K562 (cell line): Measurements from ENCODE around the gene FAM98C. TPM values are rescaled to one million over a fixed set of nuclear protein-coding genes. Genes with fewer than 3 reads are reported as not detected.
A peak's percentile ranks its signal among the peaks of the same experiment; 100 is the strongest.

Experiments used
- ATAC-seq: fragments of 200-7000 bp; cut with Tn5 transposase; 3 replicates; pipeline ENCODE4 v1.9.1; 2020; ENCODE audit warnings: moderate library complexity
- BruUV-seq: library from RNA; stranded (reverse); fragments of 400-500 nt; replicated peaks from 2 replicates; lab custom pipeline; 2021; lab: Mats Ljungman, UMichigan
- CTCF ChIA-PET: fragments of 300-600 bp; formaldehyde crosslinking; extraction: SDS; loops from one replicate; lab custom pipeline; 2021; ENCODE audit warnings: low intra/inter-chr PET ratio; lab: Yijun Ruan, JAX
- POLR2A ChIA-PET: fragments of 300-600, 350-650 bp; sonication (Branson Sonifier 250); formaldehyde crosslinking; extraction: SDS; loops from one replicate; lab custom pipeline; 2021; ENCODE audit warnings: antibody characterized with exemption, inconsistent platforms; lab: Yijun Ruan, JAX
- DNase-seq, 4 experiments: peaks; one replicate each; pipeline versions ENCODE4 v3.0.0 to v3.0.0-alpha.2; 2011 to 2018; ENCODE audit warnings: low spot score in 3 of 4, mixed read lengths in 3 of 4; ENCODE audit errors: extremely low read depth in 1 of 4
- FAIRE-seq: peaks from 2 replicates; lab custom pipeline; 2011; peaks lifted over from hg19 to GRCh38; lab: Jason Lieb, UNC
- H2AFZ ChIP-seq: 2 replicates; pipeline ENCODE4 v1.6.0; 2011; ENCODE audit warnings: low read depth, low read length, control low read depth, inconsistent platforms
- H3K27ac ChIP-seq: fragments of 200-600 bp; 3 replicates; pipeline ENCODE4 v1.8.0; 2011; ENCODE audit warnings: low read depth, mild to moderate bottlenecking, control low read depth, inconsistent platforms, low read length, moderate library complexity, mixed read lengths; ENCODE audit errors: extremely low read depth
- H3K27me3 ChIP-seq, 2 experiments: fragments of 300-600 bp in 1 of 2; 2 replicates in 1 of 2; 3 replicates in 1 of 2; pipeline versions ENCODE4 v1.6.0 to v1.8.0; 2011; ENCODE audit warnings: inconsistent platforms in 2 of 2, low read length in 2 of 2, mild to moderate bottlenecking in 1 of 2, mixed read lengths in 1 of 2, moderate library complexity in 1 of 2; ENCODE audit not compliant: control insufficient read depth in 2 of 2, insufficient read depth in 2 of 2
- H3K36me3 ChIP-seq: fragments of 300-600 bp; 3 replicates; pipeline ENCODE4 v1.8.0; 2011; ENCODE audit warnings: mild to moderate bottlenecking, low read length, inconsistent platforms; ENCODE audit not compliant: control insufficient read depth, insufficient read depth
- H3K4me1 ChIP-seq, 2 experiments: fragments of 200-600 bp in 1 of 2; replicated peaks in 1 of 2; 2 replicates in 1 of 2; 3 replicates in 1 of 2; pipeline versions ENCODE4 v1.5.1 to v1.8.0; 2011; ENCODE audit warnings: inconsistent platforms in 2 of 2, low read length in 2 of 2, mild to moderate bottlenecking in 1 of 2, mixed read lengths in 1 of 2, moderate library complexity in 1 of 2; ENCODE audit not compliant: control insufficient read depth in 2 of 2, insufficient read depth in 2 of 2
- H3K4me2 ChIP-seq: 2 replicates; pipeline ENCODE4 v1.6.1; 2011; ENCODE audit warnings: low read length, control low read depth, inconsistent platforms, mixed read lengths; ENCODE audit not compliant: insufficient read depth
- H3K4me3 ChIP-seq: fragments of 200-600 bp; sonication (generic), shearing (Covaris generic); 2 replicates; pipeline ENCODE4 v1.5.1; 2016; ENCODE audit warnings: control low read depth, inconsistent platforms
- H3K79me2 ChIP-seq: fragments of 200-600 bp; 3 replicates; pipeline ENCODE4 v1.8.0; 2011; ENCODE audit warnings: low read length, inconsistent platforms; ENCODE audit not compliant: control insufficient read depth, insufficient read depth
- H3K9ac ChIP-seq, 2 experiments: 2 replicates each; pipeline versions ENCODE4 v1.6.0 to v1.6.1; 2011; ENCODE audit warnings: low read depth in 2 of 2, low read length in 2 of 2, control low read depth in 1 of 2, inconsistent platforms in 1 of 2, mild to moderate bottlenecking in 1 of 2, mixed read lengths in 1 of 2; ENCODE audit not compliant: insufficient read depth in 1 of 2
- H3K9me1 ChIP-seq: one replicate; pipeline ENCODE4 v1.6.0; 2011; ENCODE audit warnings: inconsistent platforms, mild to moderate bottlenecking, low read length, moderate library complexity; ENCODE audit not compliant: control insufficient read depth, insufficient read depth
- H3K9me3 ChIP-seq: replicated peaks from 2 replicates; pipeline ENCODE4 v1.5.1; 2011; ENCODE audit warnings: low read depth, low read length, inconsistent platforms; ENCODE audit not compliant: control insufficient read depth, insufficient read depth
- H4K20me1 ChIP-seq: replicated peaks from 2 replicates; pipeline ENCODE4 v1.6.1; 2011; ENCODE audit warnings: low read length, inconsistent platforms, mixed read lengths; ENCODE audit not compliant: control insufficient read depth, insufficient read depth
- C11orf30 ChIP-seq: fragments of 450-650 bp; IDR thresholded peaks from 2 replicates; pipeline ENCODE4 v1.6.1; 2016; ENCODE audit warnings: low read depth, mild to moderate bottlenecking
- DEAF1 ChIP-seq: fragments of 450-650 bp; formaldehyde crosslinking; IDR thresholded peaks from 2 replicates; pipeline ENCODE4 v1.4.0; 2020; ENCODE audit warnings: mild to moderate bottlenecking, moderate library complexity
- MAFG ChIP-seq: fragments of 450-650 bp; conservative IDR thresholded peaks from 2 replicates; pipeline ENCODE4 v1.6.1; 2016; ENCODE audit warnings: missing genetic modification characterization, missing compliant biosample characterization
- POLR3G ChIP-seq: IDR thresholded peaks from 2 replicates; pipeline ENCODE4 v1.6.1; 2011; ENCODE audit not compliant: insufficient read length, insufficient replicate concordance; ENCODE audit errors: extremely low read depth
- RERE ChIP-seq: sonication (generic); formaldehyde crosslinking; IDR thresholded peaks from 2 replicates; pipeline ENCODE4 v1.8.0; 2023; ENCODE audit warnings: missing genetic modification reagents, mild to moderate bottlenecking, borderline replicate concordance
- SP1 ChIP-seq: sonication (generic); formaldehyde crosslinking; IDR thresholded peaks from 2 replicates; pipeline ENCODE4 v1.8.1; 2022; ENCODE audit warnings: mild to moderate bottlenecking, missing genetic modification reagents
- TRIM25 ChIP-seq: fragments of 450-650 bp; IDR thresholded peaks from 2 replicates; pipeline ENCODE4 v1.7.0; 2016; ENCODE audit warnings: borderline replicate concordance
- ZNF133 ChIP-seq: fragments of 250-450 bp; sonication (Bioruptor Pico); IDR thresholded peaks from 2 replicates; pipeline ENCODE4 v1.4.0; 2020; ENCODE audit warnings: mild to moderate bottlenecking
- ZNF449 ChIP-seq: fragments of 250-450 bp; sonication (Bioruptor Pico); IDR thresholded peaks from 2 replicates; pipeline ENCODE4 v1.8.0; 2022; ENCODE audit warnings: moderate library complexity, mild to moderate bottlenecking, inconsistent platforms
- WGBS: fragments of 100-300 bp; shearing (Covaris generic); methylation state at CpG from one replicate; pipeline ENCODE4 v1.1.6; 2016; ENCODE audit warnings: low coverage, mixed read lengths; ENCODE audit not compliant: insufficient coverage; ENCODE audit errors: missing lambda C conversion rate; 5-methylcytosine and 5-hydroxymethylcytosine counted together
- in situ Hi-C: fragments of 300-500 bp; cut with MboI; formaldehyde crosslinking; loops from 4 replicates; pipeline ENCODE4 v1.15.0; 2018; ENCODE audit warnings: inconsistent platforms, mixed read lengths
- intact Hi-C: fragments of 100-400 bp; cut with micrococcal nuclease; formaldehyde crosslinking; loops from 2 replicates; pipeline ENCODE4 v1.14.2; 2022
- polyA plus RNA-seq, 8 experiments: library from polyadenylated mRNA; depleted of rRNA in 4 of 8; stranded (reverse) in 5 of 8; unstranded in 3 of 8; fragments of >200 nt; fragmentation: Nextera tagmentation in 2 of 8; fragmentation: Illumina TruSeq in 1 of 8; extraction: Ambion mirVana in 2 of 8; extraction: Trizol in 1 of 8; gene quantifications; 2 replicates each; pipeline versions ENCODE4 v1.2.1 to v1.2.3, GENCODE V29; 2011 to 2014; ENCODE audit warnings: inconsistent platforms in 1 of 8, missing spikeins in 1 of 8
- total RNA-seq, 7 experiments: library from RNA; depleted of rRNA in 6 of 7; stranded (reverse); fragments of >200 nt in 6 of 7; fragmentation: Illumina TruSeq in 2 of 7; extraction: Trizol in 2 of 7; gene quantifications; 2 replicates each; pipeline versions ENCODE4 v1.2.1 to v1.2.3, GENCODE V29; 2011 to 2021; ENCODE audit warnings: low replicate concordance in 1 of 7

Gene FAM98C
- total and polyA plus RNA-seq, 9 of the 15 experiments (the other 6 are each of a cell fraction or from before 2014, with no cell fraction given): 1.7 to 43.8 (median 13.7) TPM

- H2AFZ ChIP-seq: no peak overlapping the region
- peak overlapping the region in 1 of 2 experiments; percentile 74; a peak in 2 of 4 replicates for H3K9ac ChIP-seq
- H3K4me3 ChIP-seq: no peak overlapping the region
- H3K9me3 ChIP-seq: no peaks in the 10 kb centered on the region
- peaks cover 3% of the 10 kb centered on the region for H3K9me1 ChIP-seq
- H3K4me2 ChIP-seq: no peak overlapping the region
- DNase-seq (no peak), FAIRE-seq (no peak), ATAC-seq (no peak)
- peaks cover 17% of the 10 kb centered on the region; the same call in 2 of the 3 replicates for H3K79me2 ChIP-seq
- ChIA-PET CTCF (no interaction called here), POLR2A (interaction anchor here (0.5 to 3.5 kb wide), 6 partner anchors 9 to 724 kb away, joined by 3 to 30 read pairs (median 3); no protein-coding TSS in a partner anchor)
- WGBS: 100% methylated on average over 4 of the region's 6 CpGs
- peaks cover 27% of the 10 kb centered on the region; the same call in 2 of the 3 replicates for H3K36me3 ChIP-seq
- no peaks in the 10 kb centered on the region for H3K27me3 ChIP-seq
- no peak overlapping the region for H3K27ac ChIP-seq
- no peak for TF ChIP-seq ZNF449
- TF ChIP-seq MAFG (tag): no peak
- no peak for TF ChIP-seq C11orf30
- no peak for TF ChIP-seq POLR3G
- TF ChIP-seq TRIM25: no peak
- TF ChIP-seq ZNF133 (CRISPR knock-in tag): no peak
- no peak for TF ChIP-seq RERE (CRISPR knock-in tag)
- TF ChIP-seq SP1 (CRISPR knock-in tag): no peak
- no peak for TF ChIP-seq DEAF1 (CRISPR knock-in tag)
- H3K4me1 ChIP-seq: peaks cover 8 to 31% of the 10 kb centered on the region in 2 experiments; a peak in 4 of 5 replicates
- intact Hi-C loops: loop anchor here (5.0 kb wide), 1 partner anchor 547 kb away; no protein-coding TSS in a partner anchor
- no peaks in the 10 kb centered on the region for H4K20me1 ChIP-seq
- no TSS peak for BruUV-seq
- in situ Hi-C loops: loop anchor here (5.0 kb wide), 1 partner anchor 227 kb away; no protein-coding TSS in a partner anchor
Measured at GRCh38 chr19:38404858-38405257, 2.0 kb downstream of the FAM98C start.
